Muscle of leg (tissue), 11 donors: ENCODE measurements around the gene INO80B. TPM values are rescaled to one million over a fixed set of nuclear protein-coding genes. Genes with fewer than 3 reads are reported as not detected.
"Not testable (repeated sequence)": the region's sequence is repeated elsewhere in the genome, so short reads cannot be mapped to it uniquely, and the experiment has no call there.

Experiments
- DNase-seq: peaks from one replicate; pipeline ENCODE4 v3.0.0; 2013
- H3K27ac ChIP-seq: one replicate; pipeline ENCODE4 v1.5.1; 2013; ENCODE audit warnings: mild to moderate bottlenecking, low read length, control low read depth
- H3K27me3 ChIP-seq: one replicate; pipeline ENCODE4 v1.6.1; 2013; ENCODE audit warnings: low read length; ENCODE audit not compliant: control insufficient read depth, insufficient read depth
- H3K36me3 ChIP-seq: one replicate; pipeline ENCODE4 v1.6.1; 2013; ENCODE audit warnings: low read length; ENCODE audit not compliant: control insufficient read depth, insufficient read depth
- H3K4me1 ChIP-seq: one replicate; pipeline ENCODE4 v1.6.1; 2013; ENCODE audit warnings: low read length; ENCODE audit not compliant: control insufficient read depth, insufficient read depth
- H3K4me3 ChIP-seq: one replicate; pipeline ENCODE4 v1.5.1; 2013; ENCODE audit warnings: low read length, control low read depth
- H3K9me3 ChIP-seq: replicated peaks from 2 replicates; pipeline ENCODE4 v1.6.1; 2013; ENCODE audit warnings: low read depth, low read length; ENCODE audit not compliant: control insufficient read depth
- WGBS: methylation state at CpG from one replicate; pipeline ENCODE4 v1.1.5; 2013; ENCODE audit warnings: missing lambda C conversion rate; ENCODE audit not compliant: insufficient coverage; 5-methylcytosine and 5-hydroxymethylcytosine counted together
- polyA plus RNA-seq, 8 donors: library from polyadenylated mRNA; unstranded; fragments of 120-200 nt; gene quantifications; one replicate each; pipeline versions ENCODE4 v1.2.1 to v1.2.3, GENCODE V29; 2013; ENCODE audit warnings: inconsistent platforms in 1 of 8, low replicate concordance in 1 of 8; ENCODE audit not compliant: insufficient read length in 8 of 8, insufficient read depth in 1 of 8
- total RNA-seq: library from RNA; stranded (reverse); fragments of 120-200 nt; gene quantifications from one replicate; pipeline ENCODE4 v1.2.4, GENCODE V29; 2013

The INO80B gene
- total and polyA plus RNA-seq, 9 donors = 15.9 to 26.5 (median 21.1) TPM

GRCh38 chr2:74474899-74475298, 20.0 kb downstream of the INO80B start:
- DNase-seq = no peak
- H3K36me3 ChIP-seq = peaks cover 39% of the 10 kb centered on the region
- no peaks in the 10 kb centered on the region for H3K27me3 ChIP-seq
- no peaks in the 10 kb centered on the region for H3K9me3 ChIP-seq
- no peak overlapping the region for H3K27ac ChIP-seq
- 78% methylated on average over 5 of the region's 5 CpGs for WGBS
- no peak overlapping the region for H3K4me3 ChIP-seq
- H3K4me1 ChIP-seq = peaks cover 11% of the 10 kb centered on the region

DNA sequence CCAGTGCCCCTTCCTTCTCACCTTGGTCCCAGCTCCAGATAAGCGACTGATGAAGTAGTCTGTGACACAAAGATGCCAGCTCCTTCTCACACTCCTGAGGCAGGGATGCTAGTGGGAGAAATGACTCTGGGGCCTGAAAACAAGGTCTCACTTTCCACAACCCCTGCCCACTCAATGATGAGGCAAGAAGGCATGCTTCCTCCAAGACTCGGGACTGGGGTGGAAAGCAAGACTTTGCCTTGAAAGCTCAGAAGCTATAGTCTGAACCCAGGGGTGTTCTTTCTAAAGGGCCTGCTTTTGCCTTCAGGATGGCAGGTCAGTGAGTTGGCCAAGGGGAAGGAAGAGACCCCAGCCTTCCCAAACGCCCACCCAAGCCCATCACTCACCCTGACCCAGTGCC, 26.5 kb downstream of the INO80B start:
- Histone ChIP-seq H3K27me3 (no peaks in the 10 kb centered on the region), H3K4me1 (peaks cover 24% of the 10 kb centered on the region), H3K36me3 (peaks cover 35% of the 10 kb centered on the region), H3K9me3 (no peaks in the 10 kb centered on the region), H3K4me3 (peak overlapping the region; percentile 86), H3K27ac (no peak overlapping the region)
- DNase-seq = no peak
- no CpG with 5 or more reads among the region's 3 CpGs for WGBS

DNA sequence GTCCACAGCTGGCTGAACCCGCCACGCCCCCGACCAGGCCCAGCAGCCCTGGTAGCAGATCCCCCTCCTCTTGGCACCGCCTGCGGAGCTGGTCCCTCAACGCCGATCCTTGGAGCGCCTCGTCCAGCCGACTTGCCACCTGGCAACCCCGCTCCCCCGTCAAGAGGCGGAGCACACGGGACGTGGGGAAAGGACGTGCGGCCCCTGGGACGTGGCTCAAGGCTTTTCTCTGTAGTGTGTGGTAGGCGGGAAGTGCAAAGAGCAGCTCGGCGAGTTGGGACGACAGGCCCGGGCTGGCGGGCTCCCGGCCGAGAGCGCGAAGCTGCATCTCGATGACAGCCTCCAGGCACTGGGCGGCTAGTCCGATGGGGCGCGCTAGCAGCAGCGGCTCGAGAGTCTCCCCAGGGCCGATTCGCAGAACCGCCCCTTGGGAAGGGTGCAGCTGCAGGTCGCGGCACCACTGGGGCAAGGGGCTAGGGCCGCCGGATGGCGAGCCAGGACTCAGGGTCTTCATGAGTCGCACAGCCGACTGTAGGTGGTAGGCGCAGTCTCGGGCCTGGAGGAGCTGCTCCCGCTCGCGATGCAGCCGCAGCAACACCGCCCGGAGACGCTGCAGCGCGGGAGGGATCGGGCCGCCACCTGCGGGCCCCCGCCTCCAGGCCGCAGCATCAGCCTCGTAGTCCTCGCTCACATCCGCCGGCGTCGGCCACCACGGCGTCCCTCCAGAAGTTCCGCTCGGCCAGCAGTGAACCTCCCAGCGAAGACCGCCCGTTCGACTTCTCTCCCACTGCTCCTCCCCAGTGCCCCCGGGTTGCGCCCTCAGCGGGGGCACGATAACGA, 27.3 kb downstream of the INO80B start:
- Histone ChIP-seq H3K4me1 (peaks cover 24% of the 10 kb centered on the region), H3K9me3 (no peaks in the 10 kb centered on the region), H3K27ac (peak overlapping the region; percentile 96), H3K27me3 (no peaks in the 10 kb centered on the region), H3K36me3 (peaks cover 29% of the 10 kb centered on the region), H3K4me3 (peak overlapping the region; percentile 86)
- WGBS = under 1% methylated on average over 69 of the region's 80 CpGs
- DNase-seq = no peak

- peak; percentile 99 for DNase-seq
- Histone ChIP-seq H3K27me3 (no peaks in the 10 kb centered on the region), H3K27ac (peak within 1 kb of the TSS; percentile 96), H3K4me1 (peaks cover 24% of the 10 kb centered on the region), H3K4me3 (peak within 1 kb of the TSS; percentile 86), H3K9me3 (no peaks in the 10 kb centered on the region), H3K36me3 (peaks cover 23% of the 10 kb centered on the region)
- 1% methylated on average over 45 of the region's 50 CpGs for WGBS
Measured at GRCh38 chr2:74482801-74483674, 28.2 kb downstream of the INO80B start, which contains the start of the genes CCDC142 and TTC31. CCDC142 (minus strand) TSS chr2:74482998; CDS start chr2:74482837, 161 bp downstream. TTC31 (plus strand) TSS chr2:74483081; CDS start chr2:74483096, 15 bp downstream.

- H3K36me3 ChIP-seq = peaks cover 27% of the 10 kb centered on the region
- H3K4me3 ChIP-seq = peak overlapping the region; percentile 86
- H3K4me1 ChIP-seq = peaks cover 24% of the 10 kb centered on the region
- H3K27me3 ChIP-seq, H3K9me3 ChIP-seq, DNase-seq, H3K27ac ChIP-seq: not testable (repeated sequence)
- 76% methylated on average over 16 of the region's 19 CpGs for WGBS
Measured at GRCh38 chr2:74483675-74484164, 28.8 kb downstream of the INO80B start.

- Histone ChIP-seq H3K4me3 (no peak overlapping the region), H3K4me1 (peaks cover 18% of the 10 kb centered on the region), H3K27me3 (no peaks in the 10 kb centered on the region), H3K27ac (no peak overlapping the region), H3K36me3 (peaks cover 35% of the 10 kb centered on the region), H3K9me3 (no peaks in the 10 kb centered on the region)
- no peak for DNase-seq
- 100% methylated on average over 1 of the region's 2 CpGs for WGBS
Measured at GRCh38 chr2:74486141-74486540, 31.3 kb downstream of the INO80B start.

DNA sequence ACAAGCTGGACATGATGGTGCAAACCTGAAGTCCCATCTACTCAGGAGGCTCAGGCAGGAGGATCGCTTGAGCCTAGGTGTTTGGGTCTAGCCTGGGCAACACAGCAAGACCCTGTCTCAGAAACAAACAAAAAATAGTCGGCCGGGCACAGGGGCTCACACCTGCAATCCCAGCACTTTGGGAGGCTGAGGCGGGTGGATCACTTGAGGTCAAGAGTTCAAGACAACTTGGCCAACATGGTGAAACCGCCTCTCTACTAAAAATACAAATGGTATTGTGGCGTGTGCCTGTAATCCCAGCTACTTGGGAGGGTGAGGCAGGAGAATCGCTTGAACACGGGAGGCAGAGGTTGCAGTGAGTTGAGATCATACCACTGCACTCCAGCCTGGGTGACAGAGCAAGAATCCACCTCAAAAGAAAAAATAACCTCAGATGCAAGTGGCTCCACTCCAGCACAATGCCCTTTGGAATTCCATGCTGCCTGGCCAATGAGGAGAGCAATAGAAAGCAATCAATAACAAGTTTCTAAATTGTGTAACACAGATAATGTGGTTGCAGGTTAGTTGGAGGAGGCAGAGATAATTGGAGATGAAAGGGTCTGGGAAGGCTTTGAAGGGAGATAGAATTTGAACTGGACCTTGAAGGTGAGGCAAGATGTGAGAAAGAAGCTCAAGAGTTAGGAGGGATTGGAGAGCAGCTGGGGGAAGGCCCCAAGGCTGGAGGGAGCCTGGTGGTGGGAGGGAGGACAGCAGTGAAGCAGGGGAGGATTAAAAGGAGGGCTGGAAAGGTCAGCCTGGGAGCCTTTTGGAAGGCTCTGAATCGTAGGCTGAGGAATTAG, 34.0 kb downstream of the INO80B start:
- Histone ChIP-seq H3K9me3 (no peaks in the 10 kb centered on the region), H3K4me1 (peaks cover 2% of the 10 kb centered on the region), H3K27me3 (no peaks in the 10 kb centered on the region), H3K27ac (no peak overlapping the region), H3K4me3 (no peak overlapping the region), H3K36me3 (peaks cover 62% of the 10 kb centered on the region)
- DNase-seq = no peak
- 85% methylated on average over 2 of the region's 9 CpGs for WGBS

- H3K9me3 ChIP-seq = no peaks in the 10 kb centered on the region
- 93% methylated on average over 3 of the region's 9 CpGs for WGBS
- H3K27me3 ChIP-seq = no peaks in the 10 kb centered on the region
- H3K27ac ChIP-seq = no peak overlapping the region
- H3K4me1 ChIP-seq = no peaks in the 10 kb centered on the region
- H3K36me3 ChIP-seq = peaks cover 68% of the 10 kb centered on the region
- H3K4me3 ChIP-seq = no peak overlapping the region
- no peak for DNase-seq
Measured at GRCh38 chr2:74489906-74490305, 35.0 kb downstream of the INO80B start.

- H3K36me3 ChIP-seq = peaks cover 65% of the 10 kb centered on the region
- DNase-seq = no peak
- H3K27me3 ChIP-seq = peaks cover 5% of the 10 kb centered on the region
- no peak overlapping the region for H3K4me3 ChIP-seq
- H3K27ac ChIP-seq = no peak overlapping the region
- no peaks in the 10 kb centered on the region for H3K4me1 ChIP-seq
- 94% methylated on average over 11 of the region's 12 CpGs for WGBS
- H3K9me3 ChIP-seq = no peaks in the 10 kb centered on the region
Measured at GRCh38 chr2:74491648-74492544, 37.0 kb downstream of the INO80B start.
